Measurements from ENCODE around the gene ASB18.

ASB18 gene

DNA sequence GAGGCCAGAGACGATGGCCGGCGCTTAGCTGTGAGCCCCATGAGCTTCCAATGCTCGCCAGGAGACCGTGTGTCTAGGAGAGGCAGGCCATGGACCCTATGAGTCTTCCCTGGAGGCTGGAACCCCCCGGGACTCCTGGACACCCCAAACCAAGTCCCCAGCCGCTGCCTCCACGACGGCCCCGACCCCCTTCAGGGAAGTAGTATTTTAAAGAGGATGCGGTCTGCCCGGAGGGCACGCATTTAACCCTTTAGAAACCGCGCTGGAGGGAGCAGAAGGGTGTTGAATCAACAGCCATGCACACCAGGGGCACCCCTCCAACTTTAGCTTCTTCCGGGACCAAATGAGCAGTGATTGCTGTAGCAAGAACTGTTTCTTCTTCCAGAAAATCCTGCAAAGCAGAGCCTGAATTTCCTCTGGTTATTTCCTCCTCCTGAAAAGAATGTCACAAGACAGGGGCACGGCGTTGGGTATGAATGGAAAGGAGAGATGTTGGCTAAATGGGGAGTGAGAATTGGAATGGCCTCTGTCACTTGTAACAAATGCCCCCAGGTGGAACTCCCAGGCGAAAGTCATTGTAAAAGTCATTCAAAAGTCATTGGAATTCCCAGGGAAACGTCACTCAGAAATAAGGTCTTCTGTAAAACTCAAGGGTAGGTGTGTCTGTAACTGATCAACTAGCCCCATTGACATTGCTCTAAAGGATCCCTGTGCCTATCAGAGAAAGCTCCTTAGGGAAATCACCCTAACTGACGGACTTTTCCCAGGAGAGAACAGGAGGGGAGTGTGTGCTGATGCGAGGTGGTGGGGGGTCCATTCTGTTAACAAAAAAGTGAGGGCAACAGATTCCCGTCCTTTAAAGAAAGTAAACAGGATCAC is 90.2 kb downstream of the ASB18 start:
- DNase-seq (ENCODE audit: low spot score) = no peak

DNA sequence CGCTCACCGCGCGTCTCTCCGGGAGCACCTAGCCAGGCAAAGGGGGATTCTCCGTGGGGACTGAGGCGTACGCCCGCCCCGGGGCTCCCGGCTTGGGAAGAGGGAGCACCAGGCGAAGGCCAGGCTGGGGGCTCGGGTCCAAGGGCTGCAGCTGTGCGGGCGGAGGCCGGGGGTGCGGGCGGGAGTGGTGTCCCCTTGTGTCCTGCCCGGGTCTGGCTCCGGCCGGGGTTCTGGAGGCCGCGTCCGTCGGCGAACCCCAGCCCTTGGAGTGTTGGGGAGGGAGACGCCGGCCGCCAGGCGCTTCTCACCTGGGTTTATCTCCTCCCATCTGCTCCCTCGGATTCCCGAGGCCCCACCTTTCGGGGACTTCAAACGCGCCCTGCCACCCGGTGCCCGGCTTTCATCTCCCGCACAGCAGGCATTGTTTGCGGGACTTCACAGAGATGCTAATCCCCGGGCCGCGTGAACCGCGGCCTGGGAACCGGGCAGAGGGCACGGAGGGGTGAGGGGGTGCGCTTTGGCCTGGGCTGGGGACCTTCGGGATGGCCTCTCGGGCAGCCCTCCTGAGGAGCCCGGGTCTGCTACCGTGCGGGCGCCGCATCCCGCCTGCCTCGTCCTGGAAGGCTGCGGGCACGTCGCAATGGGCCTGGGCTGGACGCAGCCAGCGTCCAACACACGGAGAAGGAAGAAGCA is 91.0 kb downstream of the ASB18 start:
- no peak for DNase-seq (ENCODE audit: low spot score)

DNA sequence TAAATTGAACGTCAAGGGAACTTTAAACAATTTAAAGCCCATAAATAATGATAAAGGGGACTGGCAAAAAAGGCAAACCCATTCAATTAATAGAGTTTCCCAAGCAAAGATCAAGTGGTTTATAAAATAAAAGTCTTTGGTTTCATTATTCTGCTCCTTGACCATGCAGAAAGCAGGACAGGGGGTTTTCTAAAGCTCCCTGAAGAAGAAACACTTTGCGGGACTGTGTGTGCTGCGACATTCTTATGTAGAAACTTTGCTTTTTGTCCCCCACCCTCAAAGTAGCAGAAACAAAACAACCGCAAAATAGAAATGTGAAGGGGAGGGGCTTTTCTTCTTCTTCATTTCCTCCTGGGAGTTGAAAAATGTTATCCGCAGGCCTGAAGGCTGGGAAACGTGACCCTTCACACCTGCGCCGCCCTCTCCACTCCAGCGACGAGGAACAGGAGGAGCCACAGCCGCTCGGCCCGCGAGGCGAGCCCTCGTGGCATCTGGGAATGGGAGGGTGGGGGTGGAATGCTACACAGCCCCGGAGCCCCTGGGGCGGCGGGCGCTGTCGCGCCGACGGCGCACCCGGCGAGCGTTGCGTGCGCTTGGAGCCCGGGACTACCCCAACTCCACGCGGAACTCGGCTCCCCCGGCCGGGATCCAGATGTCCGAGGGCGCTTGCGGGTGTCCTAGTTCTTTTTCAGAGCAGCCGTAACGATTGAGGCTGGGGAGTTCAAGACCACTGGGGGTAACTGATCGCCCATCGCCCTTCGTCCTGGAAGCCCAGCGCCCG is 91.8 kb downstream of the ASB18 start:
- DNase-seq (ENCODE audit: low spot score) = no peak

DNA sequence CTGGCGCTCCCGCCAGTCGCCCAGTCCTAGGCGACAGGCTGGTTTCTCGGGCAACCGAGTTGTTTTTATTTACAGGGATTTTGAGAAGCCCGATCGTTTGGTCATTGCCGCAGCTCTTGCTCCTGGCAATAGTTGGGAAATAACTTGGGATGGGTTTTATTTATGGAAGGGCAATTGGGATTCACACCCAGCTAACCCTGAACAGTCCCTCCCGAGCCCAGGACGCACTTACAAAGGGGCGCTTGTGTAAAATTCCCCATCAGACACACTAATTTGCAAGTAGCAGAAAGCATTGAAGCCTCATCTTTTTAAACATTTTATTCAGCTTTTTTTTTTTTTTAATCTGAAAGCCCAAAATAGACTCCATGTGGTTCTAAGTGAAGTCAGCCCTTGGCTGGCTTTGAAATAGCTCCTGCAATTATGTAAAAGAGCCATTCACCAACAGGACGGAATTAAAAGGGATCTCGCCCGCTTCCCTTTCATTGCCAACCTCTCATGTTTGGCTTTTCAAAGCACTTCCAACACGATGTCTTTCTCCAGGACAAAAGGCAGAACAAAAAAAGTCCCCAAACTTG is 92.4 kb downstream of the ASB18 start:
- DNase-seq (ENCODE audit: low spot score) = no peak

DNA sequence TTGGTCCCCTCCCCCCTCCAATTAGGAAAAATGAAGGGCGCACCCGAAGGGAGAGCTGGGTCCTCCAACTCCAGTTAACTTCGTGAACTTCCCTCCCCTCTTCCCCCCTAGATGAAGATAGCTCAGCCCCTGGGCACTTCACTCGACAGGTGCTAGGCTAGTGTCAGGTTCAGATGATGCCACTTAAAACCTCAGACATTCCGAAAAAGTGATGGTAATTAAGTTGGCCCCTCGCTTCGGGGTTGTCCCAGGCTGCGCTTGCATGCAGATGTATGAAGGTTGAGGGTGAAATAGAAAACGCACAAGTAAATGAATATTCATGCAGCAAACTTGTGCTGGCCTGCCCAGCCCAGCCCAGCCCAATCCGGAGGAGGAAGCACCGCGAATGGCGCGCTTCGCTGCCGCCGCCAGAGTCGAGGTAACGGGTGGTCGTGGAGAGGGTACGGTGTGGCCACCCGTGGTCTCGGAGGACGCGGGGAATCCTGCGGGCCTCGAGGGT is 93.0 kb downstream of the ASB18 start:
- no peak for DNase-seq (ENCODE audit: low spot score)

DNA sequence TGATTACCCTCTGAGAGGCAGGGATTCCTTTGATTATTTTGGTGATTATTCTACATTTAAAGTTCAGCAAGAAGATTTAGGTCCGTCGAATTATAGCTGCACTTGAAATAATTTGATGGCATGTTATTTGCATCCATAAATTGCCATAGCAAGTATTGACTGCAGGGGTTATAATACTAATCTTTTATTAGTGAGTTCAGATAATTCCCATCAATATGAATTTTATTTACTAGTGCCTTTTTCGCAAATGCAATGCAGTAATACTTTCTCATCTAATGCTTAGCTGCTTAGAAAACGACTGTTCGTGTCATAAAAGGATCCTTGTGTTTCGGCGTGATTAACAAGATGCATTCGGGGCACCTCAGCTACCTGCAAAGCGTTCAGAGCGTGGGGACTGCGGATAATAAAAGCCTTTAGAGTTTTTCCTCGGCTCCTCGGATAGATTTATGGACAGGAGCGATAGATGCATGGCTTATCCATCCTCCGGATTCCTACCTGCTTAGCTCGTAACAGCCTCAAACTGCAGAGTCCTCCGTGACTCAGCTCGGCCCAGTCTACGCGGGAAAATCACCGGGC is 93.5 kb downstream of the ASB18 start:
- DNase-seq (ENCODE audit: low spot score) = no peak

DNA sequence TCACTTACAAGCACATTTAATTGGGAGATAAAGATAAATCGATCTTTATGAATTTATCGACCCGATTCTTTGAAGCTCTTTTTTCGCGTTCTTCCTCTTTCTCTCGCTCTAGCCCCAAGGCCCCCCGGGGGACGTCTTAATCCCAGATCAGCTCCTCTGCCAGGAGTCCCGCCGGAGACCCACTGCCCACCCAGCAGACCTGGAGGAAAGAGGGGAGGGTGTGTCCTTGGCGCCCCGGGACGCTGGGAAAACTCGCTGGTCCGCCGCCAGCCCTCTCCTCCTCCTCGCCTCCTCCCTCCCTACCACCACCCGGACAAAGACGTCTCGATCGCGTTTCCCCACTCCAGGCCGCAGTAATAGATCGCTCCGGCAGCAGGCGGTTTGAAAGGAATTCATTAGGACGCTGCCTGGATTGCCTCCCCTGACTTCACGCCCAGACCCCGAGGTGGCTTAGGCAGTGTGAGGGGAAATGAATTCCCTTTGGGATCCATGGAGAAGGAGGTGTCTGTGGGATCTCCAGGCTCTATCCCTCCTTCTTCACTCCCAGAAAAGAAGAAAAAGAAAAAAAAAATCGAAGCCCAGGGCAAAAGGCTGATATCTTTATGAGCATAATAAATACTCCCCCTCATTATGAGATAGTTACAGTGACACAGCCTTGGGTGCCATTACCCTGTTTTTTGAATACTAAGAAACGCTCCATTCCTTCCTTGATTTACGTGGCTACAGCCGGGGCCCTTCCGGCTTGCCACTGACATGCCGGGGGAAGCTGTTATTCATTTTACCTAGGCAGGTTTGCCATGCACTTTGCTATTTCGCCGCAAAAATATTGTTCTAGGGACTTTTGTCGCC is 94.2 kb downstream of the ASB18 start:
- no peak for DNase-seq (ENCODE audit: low spot score)

DNA sequence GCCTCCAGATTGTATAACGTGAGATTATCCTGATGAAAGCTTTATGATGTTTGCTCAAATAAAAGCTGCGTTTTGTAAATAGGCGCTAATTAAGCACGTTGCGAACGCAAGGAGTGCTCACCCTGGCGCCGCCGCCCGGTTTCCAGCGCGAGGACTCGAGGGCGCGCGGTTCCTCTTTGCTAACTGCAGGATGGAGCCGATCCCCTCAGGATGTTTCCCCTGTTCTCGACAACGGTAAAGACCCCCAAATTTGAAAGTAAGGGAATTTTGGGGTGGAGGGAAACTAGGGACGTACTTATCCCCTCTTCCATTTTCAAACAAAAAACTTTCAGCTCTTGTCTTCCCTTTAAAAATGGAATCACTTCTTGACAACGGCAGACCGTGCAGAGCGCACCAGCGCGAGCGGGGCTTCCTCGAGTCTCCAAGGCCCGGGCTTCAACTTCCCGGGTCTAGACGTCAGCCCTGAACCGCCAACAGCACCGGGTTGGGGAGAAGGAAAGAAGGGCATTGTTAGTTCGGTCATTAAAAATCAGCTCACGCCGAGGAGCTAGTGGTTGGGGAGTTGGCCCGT is 95.0 kb downstream of the ASB18 start:
- DNase-seq (ENCODE audit: low spot score) = no peak

DNA sequence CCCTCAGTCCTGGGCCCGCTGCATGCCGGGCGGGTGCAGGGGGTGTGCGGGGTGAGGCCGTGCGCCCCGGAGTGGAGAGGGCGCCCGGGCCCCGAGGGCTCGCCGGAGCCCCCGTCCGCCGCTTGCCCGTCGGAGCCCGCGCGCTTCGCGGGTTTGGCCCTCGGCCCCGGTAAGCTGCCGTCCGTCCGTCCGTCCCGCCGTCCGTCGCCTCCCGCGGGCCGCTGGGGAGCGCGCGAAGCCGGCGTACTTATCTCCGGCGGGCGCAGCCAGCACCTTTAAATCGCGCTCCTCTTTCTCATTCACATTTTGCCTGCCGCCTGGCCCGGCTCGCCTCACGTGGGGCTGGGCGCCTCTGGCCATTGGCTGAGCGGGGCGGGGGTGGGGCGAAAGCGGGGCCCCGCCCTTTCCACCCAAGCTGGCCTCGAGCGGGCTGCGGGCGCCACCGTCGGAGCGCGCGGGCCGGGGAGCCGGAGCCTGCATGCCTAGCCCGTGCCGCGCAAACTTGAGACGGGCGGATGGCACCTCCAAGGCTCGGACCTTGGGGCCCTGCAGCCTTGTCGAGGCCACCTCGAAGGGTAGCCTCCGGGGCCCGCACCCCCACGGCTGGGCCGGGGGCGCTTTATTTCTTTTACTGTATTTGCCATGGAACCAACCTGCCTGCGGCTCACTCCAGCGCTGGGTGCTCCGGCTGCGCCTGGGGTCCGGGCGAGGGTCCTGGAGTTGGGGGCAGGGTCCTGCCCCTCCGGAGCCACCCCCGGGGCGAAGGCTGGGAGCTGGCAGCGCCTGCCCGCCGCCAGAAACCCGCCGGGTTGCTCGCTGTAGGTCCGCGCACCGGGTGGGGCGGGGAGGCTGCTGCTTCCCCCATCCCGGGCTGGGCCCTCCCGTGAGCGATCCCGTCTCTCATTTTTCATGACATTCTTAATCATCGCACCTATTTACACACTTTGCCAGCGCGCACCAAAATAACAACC is 95.8 kb downstream of the ASB18 start, which contains the start of gene GBX2:
Gene GBX2, minus strand, starts transcription at position 277 of the 971 bp plus-strand sequence. CDS start 415 bp downstream, outside the sequence.
- peak; percentile 8 for DNase-seq (ENCODE audit: low spot score)

DNA sequence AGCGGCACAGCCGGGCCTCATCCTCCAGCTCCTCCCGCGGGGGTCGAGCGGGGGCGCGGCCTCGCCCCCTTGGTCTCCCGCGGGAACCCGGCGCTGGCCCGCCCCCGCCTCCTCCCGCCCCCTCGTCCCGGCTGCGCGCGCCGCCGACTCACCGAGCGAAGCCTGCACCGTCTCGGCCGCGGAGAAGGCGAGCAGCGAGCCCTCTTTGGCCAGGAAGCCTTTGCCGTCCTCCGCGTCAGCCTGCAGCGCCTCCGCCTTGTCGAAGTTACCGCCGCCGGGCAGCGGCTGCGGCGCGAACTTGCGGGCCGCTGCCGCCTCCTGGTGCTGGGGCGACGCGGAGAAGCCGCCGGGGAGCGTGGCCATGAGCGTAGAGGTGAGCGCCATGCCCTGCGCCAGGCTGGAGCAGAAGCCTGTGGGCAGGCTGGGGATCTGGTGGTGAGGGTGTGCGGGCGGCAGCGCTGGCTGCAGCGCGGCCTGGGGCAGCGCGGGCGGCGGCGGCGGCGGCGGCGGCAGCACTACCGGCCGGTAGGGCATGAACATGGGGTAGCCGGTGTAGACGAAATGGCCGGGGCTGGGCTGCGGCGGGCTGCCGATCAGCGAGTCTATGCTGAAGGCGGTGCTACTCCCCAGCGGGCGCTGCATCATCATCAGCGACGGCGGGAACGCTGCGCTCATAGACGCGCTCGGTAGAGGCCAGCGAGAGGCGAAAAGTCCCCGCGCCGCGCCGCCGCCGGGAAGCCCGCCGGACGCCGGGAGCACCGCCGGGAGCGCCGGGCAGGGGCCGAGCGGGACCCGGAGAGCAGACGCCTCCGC is 96.7 kb downstream of the ASB18 start:
- no peak for DNase-seq (ENCODE audit: low spot score)

DNA sequence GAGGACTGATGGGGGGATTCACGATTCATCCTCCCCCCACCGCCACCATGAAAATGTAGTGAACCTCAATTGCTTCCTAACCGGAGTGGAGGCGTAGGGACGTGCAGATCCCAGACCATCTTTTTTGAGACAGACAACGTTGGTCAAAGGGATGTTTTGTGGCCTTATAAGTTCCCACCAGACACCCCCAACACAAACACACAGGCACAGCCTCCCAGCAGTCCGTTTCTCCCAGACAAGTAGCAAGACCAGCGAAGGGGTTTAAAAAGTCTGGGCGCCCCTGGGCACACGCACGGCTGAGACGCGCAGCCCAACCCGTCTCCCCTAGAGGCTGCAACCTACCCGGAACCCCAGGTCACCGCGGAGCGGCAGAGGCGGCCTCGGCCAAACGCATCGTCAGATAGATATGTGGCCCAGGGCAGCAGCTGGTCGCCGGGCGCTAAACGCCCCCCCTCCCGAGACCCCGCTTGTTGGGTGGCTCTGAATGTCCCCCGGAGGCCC is 97.4 kb downstream of the ASB18 start:
- DNase-seq (ENCODE audit: low spot score) = no peak

DNA sequence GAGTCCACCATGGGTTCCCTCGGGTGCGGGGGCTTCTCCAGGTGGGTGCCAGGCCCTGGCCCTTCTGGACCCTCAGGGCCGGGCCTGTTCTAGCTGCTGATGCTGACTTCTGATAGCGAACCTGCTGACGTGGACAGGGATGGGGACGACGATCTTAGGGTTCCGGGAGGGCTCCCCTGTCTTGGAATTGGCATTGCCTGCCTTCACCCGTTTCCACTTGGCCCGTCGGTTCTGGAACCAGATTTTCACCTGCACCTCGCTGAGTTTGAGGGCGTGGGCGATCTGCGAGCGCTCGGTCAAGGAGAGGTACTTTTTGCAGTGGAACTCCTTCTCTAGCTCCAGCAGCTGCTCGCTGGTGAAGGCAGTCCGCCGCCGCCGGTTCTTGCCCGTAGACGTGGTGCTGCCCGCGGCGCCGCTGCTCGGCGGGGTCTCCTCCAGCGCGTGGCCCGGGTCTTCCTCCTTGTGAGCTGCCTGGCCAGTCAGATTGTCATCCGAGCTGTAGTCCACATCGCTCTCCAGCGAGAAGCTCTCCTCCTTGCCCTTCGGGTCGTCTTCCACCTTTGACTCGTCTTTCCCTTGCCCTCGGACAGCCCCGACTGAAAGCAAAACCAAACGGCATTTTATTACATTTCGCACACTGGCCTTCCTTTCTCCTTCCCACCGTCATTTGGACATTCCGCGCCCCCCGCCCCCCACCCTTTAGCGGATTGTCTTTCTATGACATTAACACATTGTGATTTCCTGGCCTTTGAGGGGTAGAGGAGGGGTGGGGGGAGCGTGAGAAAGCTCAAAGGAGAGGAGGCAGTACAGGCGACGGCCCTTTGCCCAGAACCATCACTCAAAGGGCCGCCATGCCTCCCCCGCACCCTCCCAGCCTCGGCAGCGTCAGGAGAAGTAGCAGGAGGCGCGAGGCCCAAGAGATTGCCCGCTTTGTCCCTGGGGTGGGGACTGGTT is 98.1 kb downstream of the ASB18 start:
- no peak for DNase-seq (ENCODE audit: low spot score)

DNA sequence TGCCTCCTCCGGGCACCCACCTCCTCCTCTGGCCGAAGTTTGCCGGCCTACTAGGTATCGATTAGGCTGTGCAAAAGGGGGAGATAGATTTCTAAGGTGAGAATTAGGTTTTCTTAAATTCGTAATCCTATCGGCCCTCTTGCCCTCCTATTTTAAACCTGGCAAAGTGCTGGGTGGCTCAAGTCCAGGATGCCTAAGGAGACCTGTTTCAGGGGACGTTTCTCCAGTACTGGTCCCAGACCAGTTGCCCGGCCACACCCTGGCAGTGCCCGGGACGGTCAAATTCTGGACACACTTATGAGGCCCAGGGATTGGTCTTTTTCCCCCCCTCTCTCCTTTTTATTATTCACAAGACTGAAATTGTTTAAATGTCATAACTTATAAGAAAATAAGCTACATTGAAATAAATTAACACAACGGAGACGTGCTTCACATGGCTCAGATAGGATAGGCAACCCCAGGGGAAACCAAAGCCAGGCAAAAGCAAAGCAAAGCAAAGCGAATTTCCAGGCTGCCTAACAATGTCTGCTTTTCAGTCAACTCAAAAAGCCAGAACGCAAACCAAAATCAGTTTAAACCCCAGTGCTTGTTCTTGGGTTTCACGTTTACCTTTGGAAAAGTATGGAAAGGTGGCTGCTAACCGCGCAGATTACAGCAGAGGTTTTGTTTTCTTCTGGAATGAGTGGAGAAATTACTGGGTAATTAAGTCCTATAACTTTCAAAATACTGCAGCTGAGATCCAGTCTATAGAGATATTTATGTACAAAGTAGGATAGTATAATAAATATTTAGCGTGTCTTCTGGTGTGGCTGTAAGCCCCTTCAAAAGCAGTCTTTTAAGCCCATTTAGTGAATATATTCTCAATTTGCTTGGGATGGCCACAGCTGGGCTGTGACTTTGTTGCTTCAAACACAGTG is 99.0 kb downstream of the ASB18 start:
- no peak for DNase-seq (ENCODE audit: low spot score)

DNA sequence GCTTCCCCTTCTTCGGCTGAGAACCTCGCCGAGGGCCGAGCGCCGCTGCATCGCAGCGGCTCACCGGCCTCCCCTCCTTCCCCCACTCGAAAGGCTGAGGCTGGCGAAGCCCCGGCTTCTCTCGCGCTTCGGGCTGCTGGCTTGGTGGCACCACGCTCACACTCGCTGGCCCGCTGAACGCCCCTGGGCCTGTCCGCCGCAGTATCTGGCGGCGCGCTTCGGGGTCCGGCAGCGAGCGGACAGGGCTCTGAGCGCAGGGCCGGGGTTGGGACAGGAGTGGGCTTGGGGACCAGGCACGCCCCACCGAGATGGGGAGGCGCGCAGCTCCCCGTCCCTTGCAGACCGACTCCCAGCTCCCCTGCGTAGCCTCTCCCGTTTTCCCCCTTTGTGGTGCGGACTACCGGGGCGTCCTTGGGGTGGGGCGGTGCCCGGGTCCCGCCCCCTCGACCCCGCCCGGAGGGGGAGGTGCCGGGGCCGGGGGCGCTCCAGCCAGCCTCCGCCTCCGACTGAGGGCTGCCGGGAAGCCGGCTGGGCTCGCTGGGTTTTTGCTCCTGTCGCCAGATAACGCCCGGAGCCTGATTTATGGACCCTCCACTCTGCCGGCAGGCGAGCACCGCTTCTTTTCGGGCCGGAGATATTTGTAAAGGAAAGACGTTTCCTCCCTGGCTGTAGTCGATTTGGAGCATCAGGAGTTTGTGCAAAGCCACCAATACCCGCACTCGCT is 99.8 kb downstream of the ASB18 start:
- DNase-seq (ENCODE audit: low spot score) = no peak

Measured in hematopoietic multipotent progenitor cell treated with erythropoietin and hydrocortisone succinate and interleukin-3 and kit ligand, for 17 days (in vitro differentiated cells).